Activated gamma-delta T cell treated with Interleukin-2 at 50 U/mL for 16 hours (primary cell): ENCODE measurements around the gene MARCHF2.
"Not testable (repeated sequence)": the region's sequence is repeated elsewhere in the genome, so short reads cannot be mapped to it uniquely, and the experiment has no call there.

Experiments used
- DNase-seq: peaks from one replicate; pipeline ENCODE4 v3.0.0-alpha.2; 2020

Gene MARCHF2, protein sequence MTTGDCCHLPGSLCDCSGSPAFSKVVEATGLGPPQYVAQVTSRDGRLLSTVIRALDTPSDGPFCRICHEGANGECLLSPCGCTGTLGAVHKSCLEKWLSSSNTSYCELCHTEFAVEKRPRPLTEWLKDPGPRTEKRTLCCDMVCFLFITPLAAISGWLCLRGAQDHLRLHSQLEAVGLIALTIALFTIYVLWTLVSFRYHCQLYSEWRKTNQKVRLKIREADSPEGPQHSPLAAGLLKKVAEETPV

DNA sequence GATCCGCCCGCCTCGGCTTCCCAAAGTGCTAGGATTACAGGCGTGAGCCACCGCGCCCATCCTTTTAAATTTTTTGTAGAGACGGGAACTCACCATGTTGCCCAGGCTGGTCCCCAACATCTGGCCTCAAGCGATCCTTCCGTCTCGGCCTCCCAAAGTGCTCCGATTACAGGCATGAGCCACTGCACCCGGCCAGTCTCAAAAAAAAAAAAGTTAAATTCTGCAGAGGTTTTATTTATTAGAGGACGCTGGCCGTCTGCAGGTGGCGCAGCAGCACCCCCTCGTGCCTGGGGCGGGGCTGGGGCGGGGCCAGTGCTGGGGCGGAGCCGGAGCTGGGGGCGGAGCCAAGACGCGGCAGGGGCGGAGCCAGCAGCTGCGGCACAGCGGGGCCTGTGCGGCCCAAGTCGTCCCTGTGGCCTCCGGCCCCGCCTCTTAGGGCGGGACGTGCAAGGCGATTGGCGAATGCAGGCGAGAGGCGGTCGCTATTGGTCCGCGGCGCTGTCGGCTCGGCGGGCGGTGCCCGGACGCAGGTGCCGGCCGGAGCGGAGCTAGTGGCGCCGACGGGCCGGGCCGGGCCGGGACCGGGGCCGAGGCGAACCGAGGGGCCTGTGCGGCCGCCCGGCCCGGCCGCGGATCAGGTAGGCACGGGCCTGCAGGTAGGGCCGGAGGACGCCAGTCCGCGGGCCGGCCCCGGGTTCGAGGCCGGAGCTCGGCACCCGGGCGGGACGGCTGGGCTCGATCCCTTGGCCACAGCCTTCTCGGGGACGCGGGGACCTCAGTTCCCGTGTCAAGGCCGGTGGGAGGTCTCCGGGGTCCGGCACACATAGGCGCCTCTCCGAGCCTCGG lies at the start of gene MARCHF2:
Gene MARCHF2 (plus strand): TSS at position 523 of the 846 bp plus-strand sequence. CDS start 8,536 bp downstream, outside the sequence.
- DNase-seq, result peak; percentile 93

DNA sequence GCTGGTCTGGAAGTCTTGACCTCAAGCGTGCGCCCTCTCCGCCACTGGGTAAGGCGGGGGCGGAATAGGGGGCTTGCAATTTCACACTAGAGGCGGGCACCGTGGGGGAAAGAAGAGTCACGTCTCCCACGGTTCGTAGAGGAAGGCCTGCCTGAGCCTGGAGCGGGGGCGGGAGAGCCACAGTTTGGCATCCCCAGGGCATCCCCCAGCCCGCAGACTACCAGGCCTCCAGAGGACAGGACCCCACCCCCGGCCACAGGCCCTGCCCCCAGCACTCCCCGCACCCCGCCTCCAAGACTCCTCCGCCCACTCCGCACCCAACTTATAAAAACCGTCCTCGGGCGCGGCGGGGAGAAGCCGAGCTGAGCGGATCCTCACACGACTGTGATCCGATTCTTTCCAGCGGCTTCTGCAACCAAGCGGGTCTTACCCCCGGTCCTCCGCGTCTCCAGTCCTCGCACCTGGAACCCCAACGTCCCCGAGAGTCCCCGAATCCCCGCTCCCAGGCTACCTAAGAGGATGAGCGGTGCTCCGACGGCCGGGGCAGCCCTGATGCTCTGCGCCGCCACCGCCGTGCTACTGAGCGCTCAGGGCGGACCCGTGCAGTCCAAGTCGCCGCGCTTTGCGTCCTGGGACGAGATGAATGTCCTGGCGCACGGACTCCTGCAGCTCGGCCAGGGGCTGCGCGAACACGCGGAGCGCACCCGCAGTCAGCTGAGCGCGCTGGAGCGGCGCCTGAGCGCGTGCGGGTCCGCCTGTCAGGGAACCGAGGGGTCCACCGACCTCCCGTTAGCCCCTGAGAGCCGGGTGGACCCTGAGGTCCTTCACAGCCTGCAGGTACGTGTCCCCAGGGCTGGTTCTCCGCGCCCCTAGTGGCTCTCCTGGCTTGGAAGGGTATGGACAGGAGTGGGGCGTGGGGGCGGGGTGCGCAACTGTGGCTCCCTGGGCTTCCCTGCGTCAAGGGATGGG lies 49.0 kb upstream of the MARCHF2 start, which contains the start of gene ANGPTL4:
Gene ANGPTL4 (plus strand): TSS at position 353 of the 969 bp plus-strand sequence. CDS start 167 bp downstream, at position 520.
- peak; percentile 25 for DNase-seq

DNA sequence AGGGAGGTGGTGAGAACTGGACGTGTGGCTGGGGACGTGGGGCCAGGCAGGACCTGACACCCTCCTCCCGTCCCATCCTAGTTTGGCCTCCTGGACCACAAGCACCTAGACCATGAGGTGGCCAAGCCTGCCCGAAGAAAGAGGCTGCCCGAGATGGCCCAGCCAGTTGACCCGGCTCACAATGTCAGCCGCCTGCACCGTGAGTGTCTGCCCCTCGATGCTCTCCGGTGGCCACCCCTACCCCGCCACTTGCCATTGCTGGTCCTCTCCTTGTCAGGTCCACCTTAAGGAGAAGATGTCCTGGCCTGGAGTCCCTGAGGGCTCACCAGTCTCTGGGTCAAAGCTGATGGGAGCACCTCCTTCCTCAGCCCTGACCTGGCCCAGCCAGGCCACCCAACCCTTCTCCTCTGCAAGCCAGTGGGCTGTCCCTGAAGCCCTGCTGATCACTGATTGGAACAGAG lies 47.0 kb upstream of the MARCHF2 start:
- no peak for DNase-seq

DNA sequence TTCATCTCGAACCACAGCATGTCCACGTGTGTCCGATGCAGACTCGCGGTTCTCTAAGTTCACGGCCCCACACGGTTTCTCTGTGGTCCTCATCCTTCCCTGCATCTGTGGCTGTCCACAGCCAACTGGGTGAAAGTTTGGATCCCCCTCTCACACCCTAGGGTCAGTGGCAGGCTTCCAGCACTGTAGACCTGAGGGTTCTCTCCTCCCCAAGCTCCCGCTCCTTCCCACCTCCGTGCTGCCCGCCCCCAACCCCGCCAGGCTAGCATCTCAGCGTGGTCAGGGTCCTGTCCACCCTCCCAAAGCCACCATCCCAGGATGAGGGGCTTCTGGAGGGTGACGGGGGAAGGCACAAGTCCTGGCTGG lies 46.2 kb upstream of the MARCHF2 start:
- DNase-seq, result no peak

DNA sequence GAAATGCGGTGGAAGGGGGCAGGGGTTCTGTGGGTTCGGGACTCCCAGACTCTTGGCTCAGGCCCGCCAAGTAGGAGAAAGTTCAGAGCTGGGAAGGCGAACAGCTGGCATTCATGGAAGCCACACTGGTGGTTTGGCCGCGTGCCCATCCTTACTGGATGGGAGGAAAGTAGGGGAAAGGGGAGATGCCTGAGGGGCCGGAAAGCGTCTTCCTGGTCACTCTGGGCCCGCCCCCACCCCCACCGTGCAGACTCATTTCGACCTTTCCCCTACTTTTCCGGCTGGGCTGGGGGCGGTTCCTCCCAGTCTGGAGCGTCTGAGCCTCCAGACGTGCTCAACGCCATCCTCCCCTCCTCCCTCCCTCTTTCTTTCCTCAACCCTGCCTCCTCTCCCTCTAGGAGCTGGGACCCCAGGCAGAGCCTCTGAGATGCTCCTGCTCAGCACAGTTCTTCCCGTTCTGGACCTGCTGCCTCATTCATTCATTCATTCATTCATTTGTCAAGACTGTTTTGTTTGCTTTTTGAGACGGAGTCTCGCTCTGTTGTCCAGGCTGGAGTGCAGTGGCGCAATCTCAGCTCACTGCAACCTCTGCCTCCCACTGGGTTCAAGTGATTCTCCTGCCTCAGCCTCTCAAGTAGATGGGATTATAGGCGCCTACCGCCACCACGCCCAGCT lies 45.6 kb upstream of the MARCHF2 start:
- no peak for DNase-seq

DNA sequence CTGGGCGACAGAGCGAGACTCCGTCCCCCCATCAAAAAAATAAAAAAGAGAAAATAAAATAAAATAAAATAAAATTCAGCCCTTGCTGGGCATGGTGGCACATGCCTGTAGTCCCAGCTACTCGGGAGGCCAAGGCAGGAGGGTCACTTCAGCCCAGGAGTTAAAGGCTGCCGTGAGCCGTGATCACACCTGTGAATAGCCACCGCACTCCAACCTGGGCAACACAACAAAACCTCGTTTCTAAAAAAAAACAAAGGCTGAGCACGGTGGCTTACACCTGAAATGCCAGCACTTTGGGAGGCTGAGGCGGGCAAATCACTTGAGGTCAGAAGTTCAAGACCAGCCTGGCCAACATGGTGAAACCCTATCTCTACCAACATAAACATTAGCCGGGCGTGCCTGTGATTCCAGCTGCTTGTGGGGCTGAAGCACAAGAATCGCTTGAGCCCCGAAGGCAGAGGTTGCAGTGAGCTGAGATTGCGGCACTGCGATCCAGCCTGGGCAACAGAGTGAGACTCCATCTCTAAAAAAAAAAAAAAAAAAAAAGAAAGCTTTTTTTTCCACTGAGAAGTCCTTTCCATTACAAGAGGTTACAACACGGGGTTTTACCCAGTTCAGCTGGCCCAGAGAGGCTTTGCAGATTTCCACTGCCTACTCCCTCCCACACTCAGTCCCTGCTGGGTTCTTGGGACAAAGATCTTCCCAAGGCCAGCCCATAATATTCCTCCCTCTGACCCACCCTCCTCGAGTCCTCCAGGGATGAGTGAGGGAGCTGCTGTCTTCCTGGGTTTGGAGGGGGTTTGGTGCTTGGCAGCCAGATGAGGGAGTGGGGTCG lies 42.7 kb upstream of the MARCHF2 start:
- DNase-seq, result no peak

DNA sequence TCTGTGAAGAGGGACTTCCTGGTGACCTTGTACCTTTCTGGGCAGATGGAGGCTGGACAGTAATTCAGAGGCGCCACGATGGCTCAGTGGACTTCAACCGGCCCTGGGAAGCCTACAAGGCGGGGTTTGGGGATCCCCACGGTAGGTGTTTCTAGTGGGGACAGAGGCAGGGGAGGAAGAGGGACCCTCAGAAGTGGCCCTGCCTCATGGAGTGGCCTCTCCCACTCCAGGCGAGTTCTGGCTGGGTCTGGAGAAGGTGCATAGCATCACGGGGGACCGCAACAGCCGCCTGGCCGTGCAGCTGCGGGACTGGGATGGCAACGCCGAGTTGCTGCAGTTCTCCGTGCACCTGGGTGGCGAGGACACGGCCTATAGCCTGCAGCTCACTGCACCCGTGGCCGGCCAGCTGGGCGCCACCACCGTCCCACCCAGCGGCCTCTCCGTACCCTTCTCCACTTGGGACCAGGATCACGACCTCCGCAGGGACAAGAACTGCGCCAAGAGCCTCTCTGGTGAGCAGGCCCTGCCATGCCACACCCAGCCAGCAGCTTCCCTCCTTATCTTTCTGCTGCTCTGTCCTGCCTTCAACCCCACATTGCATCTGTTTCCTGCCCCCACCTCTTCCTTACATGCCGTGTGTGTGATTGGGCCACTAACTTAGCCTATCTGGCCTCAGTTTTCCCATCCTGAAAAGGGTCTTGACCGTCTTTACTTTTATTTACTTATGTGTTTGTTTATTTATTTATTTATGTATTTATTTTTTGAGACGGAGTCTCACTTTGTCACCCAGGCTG lies 41.9 kb upstream of the MARCHF2 start:
- DNase-seq, result no peak

DNA sequence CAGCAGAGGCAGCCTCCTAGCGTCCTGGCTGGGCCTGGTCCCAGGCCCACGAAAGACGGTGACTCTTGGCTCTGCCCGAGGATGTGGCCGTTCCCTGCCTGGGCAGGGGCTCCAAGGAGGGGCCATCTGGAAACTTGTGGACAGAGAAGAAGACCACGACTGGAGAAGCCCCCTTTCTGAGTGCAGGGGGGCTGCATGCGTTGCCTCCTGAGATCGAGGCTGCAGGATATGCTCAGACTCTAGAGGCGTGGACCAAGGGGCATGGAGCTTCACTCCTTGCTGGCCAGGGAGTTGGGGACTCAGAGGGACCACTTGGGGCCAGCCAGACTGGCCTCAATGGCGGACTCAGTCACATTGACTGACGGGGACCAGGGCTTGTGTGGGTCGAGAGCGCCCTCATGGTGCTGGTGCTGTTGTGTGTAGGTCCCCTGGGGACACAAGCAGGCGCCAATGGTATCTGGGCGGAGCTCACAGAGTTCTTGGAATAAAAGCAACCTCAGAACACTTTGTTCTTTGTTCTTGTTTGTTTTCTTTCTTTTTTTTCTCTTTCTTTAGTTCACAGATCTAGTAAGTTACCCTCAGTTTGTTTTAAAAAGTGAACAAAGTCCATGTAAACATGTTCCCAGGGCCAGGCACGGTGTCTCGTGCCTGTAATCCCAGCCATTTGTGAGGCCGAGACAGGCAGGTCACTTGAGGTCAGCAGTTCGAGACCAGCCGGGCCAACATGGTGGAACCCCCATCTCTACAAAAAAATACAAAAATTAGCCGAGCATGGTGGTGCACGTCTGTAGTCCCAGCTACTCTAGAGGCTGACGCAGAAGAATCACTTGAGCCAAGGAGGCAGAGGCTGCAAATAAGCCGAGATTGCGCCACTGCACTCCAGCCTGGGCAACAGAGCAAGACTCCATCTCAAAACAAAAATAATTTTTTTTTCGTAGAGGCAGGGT lies 39.0 kb upstream of the MARCHF2 start:
- DNase-seq, result no peak

DNA sequence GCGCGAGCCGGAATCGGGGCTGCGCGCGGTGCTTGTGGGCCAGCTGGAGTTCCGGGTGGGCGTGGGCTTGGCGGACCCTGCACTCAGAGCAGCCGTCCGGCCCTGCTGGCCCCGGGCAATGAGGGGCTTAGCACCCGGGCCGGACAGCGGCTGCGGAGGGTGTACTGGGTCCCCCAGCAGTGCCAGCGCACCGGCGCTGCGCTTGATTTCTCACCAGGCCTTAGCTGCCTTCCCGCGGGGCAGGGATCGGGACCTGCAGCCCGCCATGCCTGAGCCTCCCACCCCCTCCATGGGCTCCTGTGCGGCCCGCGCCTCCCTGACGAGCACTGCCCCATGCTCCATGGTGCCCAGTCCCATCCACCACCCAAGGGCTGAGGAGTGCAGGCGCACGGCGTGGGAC lies 37.3 kb upstream of the MARCHF2 start:
- DNase-seq, result not testable (repeated sequence)

DNA sequence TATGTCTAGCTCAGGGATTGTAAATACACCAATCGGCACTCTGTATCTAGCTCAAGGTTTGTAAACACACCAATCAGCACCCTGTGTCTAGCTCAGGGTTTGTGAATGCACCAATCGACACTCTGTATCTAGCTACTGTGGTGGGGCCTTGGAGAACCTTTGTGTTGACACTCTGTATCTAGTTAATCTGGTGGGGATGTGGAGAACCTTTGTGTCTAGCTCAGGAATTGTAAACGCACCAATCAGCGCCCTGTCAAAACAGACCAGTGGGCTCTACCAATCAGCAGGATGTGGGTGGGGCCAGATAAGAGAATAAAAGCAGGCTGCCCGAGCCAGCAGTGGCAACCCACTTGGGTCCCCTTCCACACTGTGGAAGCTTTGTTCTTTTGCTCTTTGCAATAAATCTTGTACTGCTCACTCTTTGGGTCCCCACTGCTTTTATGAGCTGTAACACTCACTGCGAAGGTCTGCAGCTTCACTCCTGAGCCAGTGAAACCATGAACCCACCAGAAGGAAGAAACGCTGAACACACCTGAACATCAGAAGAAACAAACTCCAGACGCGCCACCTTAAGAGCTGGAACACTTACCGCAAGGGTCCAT lies 36.6 kb upstream of the MARCHF2 start:
- DNase-seq, result not testable (repeated sequence)

DNA sequence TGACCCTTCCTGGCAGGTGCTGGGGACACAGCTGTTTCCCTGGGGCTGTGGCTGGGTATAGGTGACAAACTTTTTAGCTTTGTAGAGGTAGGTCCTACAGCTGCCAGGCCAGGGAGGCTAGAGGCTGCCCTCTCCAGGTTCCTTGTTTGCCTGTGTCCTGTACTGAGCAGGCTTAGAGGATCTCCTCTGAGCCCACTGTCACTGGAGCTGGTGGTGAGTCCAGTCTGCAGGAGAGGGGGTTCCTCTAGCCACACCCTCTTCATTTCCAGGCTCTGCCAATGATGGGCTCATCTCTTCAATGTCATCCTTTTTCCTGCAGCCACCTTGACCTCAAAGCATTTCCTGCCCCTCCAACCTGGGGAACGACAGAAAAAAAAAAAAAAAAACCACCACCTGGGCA lies 35.5 kb upstream of the MARCHF2 start:
- no peak for DNase-seq

DNA sequence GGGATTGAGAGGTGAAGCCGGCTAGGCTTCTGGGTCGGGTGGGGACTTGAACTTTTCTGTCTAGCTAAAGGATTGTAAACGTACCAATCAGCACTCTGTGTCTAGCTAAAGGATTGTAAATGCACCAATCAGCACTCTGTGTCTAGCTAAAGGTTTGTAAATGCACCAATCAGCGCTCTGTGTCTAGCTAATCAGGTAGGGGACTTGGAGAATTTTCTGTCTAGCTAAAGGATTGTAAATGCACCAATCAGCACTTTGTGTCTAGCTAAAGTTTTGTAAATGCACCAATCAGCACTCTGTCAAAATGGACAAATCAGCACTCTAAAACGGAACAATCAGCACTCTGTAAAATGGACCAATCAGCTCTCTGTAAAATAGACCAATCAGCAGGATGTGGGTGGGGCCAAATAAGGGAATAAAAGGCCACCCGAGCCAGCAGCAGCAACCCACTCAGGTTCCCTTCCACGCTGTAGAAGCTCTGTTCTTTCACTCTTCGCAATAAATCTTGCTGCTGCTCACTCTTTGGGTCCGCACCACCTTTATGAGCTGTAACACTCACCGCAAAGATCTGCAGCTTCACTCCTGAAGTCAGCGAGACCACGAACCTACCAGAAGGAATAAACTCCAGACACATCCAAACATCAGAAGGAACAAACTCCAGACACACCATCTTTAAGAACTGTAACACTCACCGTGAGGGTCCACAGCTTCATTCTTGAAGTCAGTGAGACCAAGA lies 33.8 kb upstream of the MARCHF2 start:
- not testable (repeated sequence) for DNase-seq

DNA sequence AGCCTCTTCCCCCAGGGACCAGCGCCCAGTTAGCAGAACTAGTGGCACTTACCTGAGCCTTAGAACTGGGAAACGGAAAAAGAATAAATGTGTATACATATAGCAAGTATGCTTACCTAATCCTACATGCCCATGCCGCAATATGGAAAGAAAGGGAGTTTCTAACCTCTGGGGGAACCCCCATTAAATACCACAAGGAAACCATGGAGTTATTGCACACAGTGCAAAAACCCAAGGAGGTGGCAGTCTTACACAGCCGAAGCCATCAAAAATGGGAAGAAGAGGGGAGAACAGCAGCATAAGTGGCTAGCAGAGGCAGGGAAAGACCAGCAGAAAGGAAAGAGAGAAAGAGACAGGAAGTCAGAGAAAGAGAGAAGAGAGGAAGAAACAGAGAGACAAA lies 28.5 kb upstream of the MARCHF2 start:
- DNase-seq, result not testable (repeated sequence)

DNA sequence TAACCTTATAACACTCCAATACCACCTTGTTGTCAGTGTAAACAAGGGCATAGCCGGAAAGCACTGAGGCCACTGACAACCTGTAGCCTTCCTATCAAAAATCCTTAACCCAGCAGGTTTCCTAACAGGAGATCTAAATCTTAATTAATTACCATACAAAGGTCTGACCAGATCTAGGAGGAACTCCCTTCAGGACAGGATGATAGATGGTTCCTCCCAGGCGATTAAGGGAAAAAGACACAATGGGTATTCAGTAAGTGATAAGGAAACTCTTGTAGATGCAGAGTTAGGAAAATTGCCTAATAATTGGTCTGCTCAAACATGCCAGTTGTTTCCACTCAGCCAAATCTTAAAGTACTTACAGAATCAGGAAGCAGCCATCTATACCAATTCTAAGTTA lies 28.0 kb upstream of the MARCHF2 start:
- not testable (repeated sequence) for DNase-seq

DNA sequence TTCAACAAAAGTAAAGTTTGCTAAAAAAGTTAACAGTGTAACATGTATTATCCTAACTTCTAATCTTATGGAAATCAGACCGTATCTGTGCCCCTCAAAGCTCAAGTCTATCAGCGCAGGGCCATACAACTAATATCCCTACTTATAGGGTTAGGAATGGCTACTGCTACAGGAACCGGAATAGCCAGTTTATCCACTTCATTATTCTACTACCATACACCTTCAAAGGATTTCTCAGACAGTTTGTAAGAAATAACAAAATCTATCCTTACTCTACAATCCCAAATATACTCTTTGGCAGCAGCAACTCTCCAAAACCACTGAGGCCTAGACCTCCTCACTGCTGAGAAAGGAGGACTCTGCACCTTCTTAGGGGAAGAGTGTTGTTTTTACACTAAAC lies 27.5 kb upstream of the MARCHF2 start:
- DNase-seq, result not testable (repeated sequence)

DNA sequence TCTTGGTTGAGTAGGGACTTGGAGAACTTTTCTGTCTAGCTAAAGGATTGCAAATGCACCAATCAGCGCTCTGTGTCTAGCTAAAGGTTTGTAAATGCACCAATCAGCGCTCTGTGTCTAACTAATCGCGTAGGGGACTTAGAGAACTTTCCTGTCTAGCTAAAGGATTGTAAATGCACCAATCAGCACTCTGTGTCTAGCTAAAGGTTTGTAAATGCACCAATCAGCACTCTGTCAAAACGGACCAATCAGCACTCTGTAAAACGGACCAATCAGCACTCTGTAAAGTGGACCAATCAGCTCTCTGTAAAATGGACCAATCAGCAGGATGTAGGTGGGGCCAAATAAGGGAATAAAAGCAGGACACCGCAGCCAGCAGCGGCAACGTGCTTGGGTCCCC lies 26.7 kb upstream of the MARCHF2 start:
- DNase-seq, result not testable (repeated sequence)

DNA sequence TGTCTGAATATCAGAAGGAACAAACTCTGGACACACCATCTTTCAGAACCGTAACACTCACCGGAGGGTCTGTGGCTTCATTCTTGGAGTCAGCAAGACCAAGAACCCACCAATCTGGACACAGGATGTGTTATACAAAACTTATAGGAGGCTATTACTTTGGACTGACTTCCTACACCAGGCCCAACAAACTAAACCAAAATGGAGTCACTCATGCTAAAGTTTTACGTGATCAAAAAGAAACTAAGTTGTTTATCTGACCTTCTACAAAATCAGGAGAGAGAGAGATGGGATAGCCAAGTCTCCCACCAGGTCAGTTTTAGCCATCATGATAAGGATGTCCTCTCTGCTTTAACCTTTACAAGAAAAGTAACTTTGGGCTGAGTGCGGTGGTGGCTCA lies 26.1 kb upstream of the MARCHF2 start:
- DNase-seq, result no peak
